Panc1 (cell line): ENCODE measurements around the gene LSM14B. TPM values are rescaled to one million over a fixed set of nuclear protein-coding genes. Genes with fewer than 3 reads are reported as not detected.

ENCODE experiments used
- ATAC-seq: fragments of 200-7000 bp; cut with Tn5 transposase; 2 replicates; pipeline ENCODE4 v1.9.1; 2020; ENCODE audit warnings: mild to moderate bottlenecking, moderate library complexity
- BruUV-seq: library from RNA; stranded (reverse); fragments of 400-500 nt; replicated peaks from 2 replicates; lab custom pipeline; 2021; lab: Mats Ljungman, UMichigan
- CTCF ChIA-PET: fragments of 300-600 bp; sonication (Branson Sonifier 250); formaldehyde crosslinking; loops from one replicate; lab custom pipeline; 2022; ENCODE audit warnings: antibody characterized with exemption; lab: Charles Lee
- POLR2A ChIA-PET: fragments of 300-600 bp; sonication (Branson Sonifier 250); formaldehyde crosslinking; loops from one replicate; lab custom pipeline; 2022; ENCODE audit warnings: antibody characterized with exemption; lab: Charles Lee
- DNase-seq: peaks from one replicate; pipeline ENCODE4 v3.0.0-alpha.2; 2010; ENCODE audit warnings: low read depth, low spot score
- H3K27ac ChIP-seq: 2 replicates; pipeline ENCODE4 v1.5.1; 2011; ENCODE audit warnings: mild to moderate bottlenecking, low read length, inconsistent platforms
- H3K27me3 ChIP-seq: fragments of 200-500 bp; sonication (Bioruptor generic); 2 replicates; pipeline ENCODE4 v1.6.0; 2014; ENCODE audit warnings: low read length, inconsistent platforms; ENCODE audit not compliant: control insufficient read depth, insufficient read depth
- H3K36me3 ChIP-seq: fragments of 200-500 bp; sonication (Bioruptor generic); 2 replicates; pipeline ENCODE4 v1.5.1; 2014; ENCODE audit warnings: inconsistent platforms, mild to moderate bottlenecking, low read length, moderate library complexity; ENCODE audit not compliant: control insufficient read depth, insufficient read depth
- H3K4me1 ChIP-seq: 2 replicates; pipeline ENCODE4 v1.5.1; 2011; ENCODE audit warnings: inconsistent platforms, mild to moderate bottlenecking, low read length, moderate library complexity; ENCODE audit not compliant: control insufficient read depth, insufficient read depth
- H3K4me3 ChIP-seq, 2 experiments: 2 replicates each; pipeline ENCODE4 v1.5.1; 2011 to 2012; ENCODE audit warnings: low read depth in 2 of 2, low read length in 2 of 2, mild to moderate bottlenecking in 2 of 2, inconsistent platforms in 1 of 2, moderate library complexity in 1 of 2
- H3K9me3 ChIP-seq: fragments of 200-500 bp; sonication (Bioruptor generic); 2 replicates; pipeline ENCODE4 v1.5.1; 2014; ENCODE audit warnings: low read depth, mild to moderate bottlenecking, inconsistent platforms, low read length, moderate library complexity; ENCODE audit not compliant: control insufficient read depth, insufficient read depth
- POLR2AphosphoS5 ChIP-seq: IDR thresholded peaks from 2 replicates; pipeline ENCODE4 v1.6.1; 2012; ENCODE audit warnings: mild to moderate bottlenecking, low read depth, low read length, moderate library complexity
- SIN3A ChIP-seq: IDR thresholded peaks from 2 replicates; pipeline ENCODE4 v1.6.1; 2012; ENCODE audit warnings: low read depth, mild to moderate bottlenecking, low read length, moderate library complexity, borderline replicate concordance; ENCODE audit not compliant: insufficient read depth
- TCF7L2 ChIP-seq: IDR thresholded peaks from 2 replicates; pipeline ENCODE4 v1.6.1; 2011; ENCODE audit warnings: mild to moderate bottlenecking, low read depth, low read length, inconsistent platforms
- in situ Hi-C: cut with HindIII; loops from 2 replicates; pipeline ENCODE4 v1.10.0; 2016; ENCODE audit warnings: low sequenced_read_pairs, low pct_unique_long_range_greater_than_20kb
- intact Hi-C: fragments of 100-400 bp; cut with micrococcal nuclease; formaldehyde crosslinking; loops from one replicate; pipeline ENCODE4 v1.10.0; 2022; ENCODE audit not compliant: unreplicated experiment
- total RNA-seq: library from RNA; stranded (reverse); gene quantifications from one replicate; pipeline ENCODE4 v1.2.1, GENCODE V29; 2021; ENCODE audit not compliant: unreplicated experiment
- TF ChIP-seq, protein P1 (sequence below): fragments of 450-650 bp; IDR thresholded peaks from 2 replicates; pipeline ENCODE4 v1.5.1; 2017; ENCODE audit warnings: mild to moderate bottlenecking
- TF ChIP-seq, protein P2 (sequence below), 2 experiments: IDR thresholded peaks; 2 replicates each; pipeline ENCODE4 v1.6.1; 2011 to 2012; ENCODE audit warnings: low read depth in 2 of 2, control low read depth in 1 of 2, low read length in 1 of 2, mild to moderate bottlenecking in 1 of 2, moderate library complexity in 1 of 2; ENCODE audit not compliant: insufficient read depth in 1 of 2

Gene LSM14B
- total RNA-seq, 1 experiment from 2014 or later: 52.2 TPM

DNA sequence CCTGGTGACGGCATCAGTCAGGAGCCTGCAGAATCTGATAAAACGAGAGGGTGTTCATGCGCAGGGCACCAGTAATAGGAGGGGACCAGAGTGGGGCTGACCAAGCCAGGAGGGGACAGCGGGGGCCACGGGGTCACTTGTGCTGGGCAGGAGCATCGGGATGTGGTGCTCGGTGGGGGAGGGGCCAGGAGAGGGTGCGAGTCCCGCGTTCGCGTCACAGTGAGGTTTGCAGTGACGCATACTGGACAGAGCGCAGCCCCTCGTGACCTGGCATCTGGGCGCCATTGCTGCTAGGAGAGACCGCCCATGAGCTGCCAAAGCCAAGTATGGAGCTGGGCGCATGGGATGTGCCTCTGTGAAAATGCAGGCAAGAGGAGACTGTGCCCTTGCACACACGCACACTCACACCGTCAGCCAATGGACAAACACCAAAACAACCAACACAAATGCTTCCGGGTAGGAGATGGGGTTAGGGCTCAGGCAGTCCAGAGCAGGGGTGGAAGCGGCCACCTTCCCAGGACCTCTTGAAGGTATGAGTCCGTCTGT, 46.7 kb downstream of the LSM14B start:
- no peak for DNase-seq
- no TSS peak for BruUV-seq
- CTCF ChIA-PET: no interaction called here
- Histone ChIP-seq H3K27me3 (no peaks in the 10 kb centered on the region), H3K27ac (no peak overlapping the region), H3K9me3 (no peaks in the 10 kb centered on the region), H3K4me3 (no peak overlapping the region), H3K4me1 (no peaks in the 10 kb centered on the region), H3K36me3 (no peaks in the 10 kb centered on the region)
- intact Hi-C loops: no loop called here
- no peak for ATAC-seq
- in situ Hi-C loops: no loop called here
- no peak for TF ChIP-seq TCF7L2
- no peak for TF ChIP-seq POLR2AphosphoS5
- TF ChIP-seq, protein P1, sequence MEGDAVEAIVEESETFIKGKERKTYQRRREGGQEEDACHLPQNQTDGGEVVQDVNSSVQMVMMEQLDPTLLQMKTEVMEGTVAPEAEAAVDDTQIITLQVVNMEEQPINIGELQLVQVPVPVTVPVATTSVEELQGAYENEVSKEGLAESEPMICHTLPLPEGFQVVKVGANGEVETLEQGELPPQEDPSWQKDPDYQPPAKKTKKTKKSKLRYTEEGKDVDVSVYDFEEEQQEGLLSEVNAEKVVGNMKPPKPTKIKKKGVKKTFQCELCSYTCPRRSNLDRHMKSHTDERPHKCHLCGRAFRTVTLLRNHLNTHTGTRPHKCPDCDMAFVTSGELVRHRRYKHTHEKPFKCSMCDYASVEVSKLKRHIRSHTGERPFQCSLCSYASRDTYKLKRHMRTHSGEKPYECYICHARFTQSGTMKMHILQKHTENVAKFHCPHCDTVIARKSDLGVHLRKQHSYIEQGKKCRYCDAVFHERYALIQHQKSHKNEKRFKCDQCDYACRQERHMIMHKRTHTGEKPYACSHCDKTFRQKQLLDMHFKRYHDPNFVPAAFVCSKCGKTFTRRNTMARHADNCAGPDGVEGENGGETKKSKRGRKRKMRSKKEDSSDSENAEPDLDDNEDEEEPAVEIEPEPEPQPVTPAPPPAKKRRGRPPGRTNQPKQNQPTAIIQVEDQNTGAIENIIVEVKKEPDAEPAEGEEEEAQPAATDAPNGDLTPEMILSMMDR: no peak
- no peak for TF ChIP-seq SIN3A
- TF ChIP-seq, protein P2, sequence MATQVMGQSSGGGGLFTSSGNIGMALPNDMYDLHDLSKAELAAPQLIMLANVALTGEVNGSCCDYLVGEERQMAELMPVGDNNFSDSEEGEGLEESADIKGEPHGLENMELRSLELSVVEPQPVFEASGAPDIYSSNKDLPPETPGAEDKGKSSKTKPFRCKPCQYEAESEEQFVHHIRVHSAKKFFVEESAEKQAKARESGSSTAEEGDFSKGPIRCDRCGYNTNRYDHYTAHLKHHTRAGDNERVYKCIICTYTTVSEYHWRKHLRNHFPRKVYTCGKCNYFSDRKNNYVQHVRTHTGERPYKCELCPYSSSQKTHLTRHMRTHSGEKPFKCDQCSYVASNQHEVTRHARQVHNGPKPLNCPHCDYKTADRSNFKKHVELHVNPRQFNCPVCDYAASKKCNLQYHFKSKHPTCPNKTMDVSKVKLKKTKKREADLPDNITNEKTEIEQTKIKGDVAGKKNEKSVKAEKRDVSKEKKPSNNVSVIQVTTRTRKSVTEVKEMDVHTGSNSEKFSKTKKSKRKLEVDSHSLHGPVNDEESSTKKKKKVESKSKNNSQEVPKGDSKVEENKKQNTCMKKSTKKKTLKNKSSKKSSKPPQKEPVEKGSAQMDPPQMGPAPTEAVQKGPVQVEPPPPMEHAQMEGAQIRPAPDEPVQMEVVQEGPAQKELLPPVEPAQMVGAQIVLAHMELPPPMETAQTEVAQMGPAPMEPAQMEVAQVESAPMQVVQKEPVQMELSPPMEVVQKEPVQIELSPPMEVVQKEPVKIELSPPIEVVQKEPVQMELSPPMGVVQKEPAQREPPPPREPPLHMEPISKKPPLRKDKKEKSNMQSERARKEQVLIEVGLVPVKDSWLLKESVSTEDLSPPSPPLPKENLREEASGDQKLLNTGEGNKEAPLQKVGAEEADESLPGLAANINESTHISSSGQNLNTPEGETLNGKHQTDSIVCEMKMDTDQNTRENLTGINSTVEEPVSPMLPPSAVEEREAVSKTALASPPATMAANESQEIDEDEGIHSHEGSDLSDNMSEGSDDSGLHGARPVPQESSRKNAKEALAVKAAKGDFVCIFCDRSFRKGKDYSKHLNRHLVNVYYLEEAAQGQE (IDR thresholded peaks at IDR 0.05; ENCODE audit: insufficient read depth in 1 of 2, low read depth in 2 of 2, low read length in 1 of 2): no peak
- POLR2A ChIA-PET: no interaction called here

DNA sequence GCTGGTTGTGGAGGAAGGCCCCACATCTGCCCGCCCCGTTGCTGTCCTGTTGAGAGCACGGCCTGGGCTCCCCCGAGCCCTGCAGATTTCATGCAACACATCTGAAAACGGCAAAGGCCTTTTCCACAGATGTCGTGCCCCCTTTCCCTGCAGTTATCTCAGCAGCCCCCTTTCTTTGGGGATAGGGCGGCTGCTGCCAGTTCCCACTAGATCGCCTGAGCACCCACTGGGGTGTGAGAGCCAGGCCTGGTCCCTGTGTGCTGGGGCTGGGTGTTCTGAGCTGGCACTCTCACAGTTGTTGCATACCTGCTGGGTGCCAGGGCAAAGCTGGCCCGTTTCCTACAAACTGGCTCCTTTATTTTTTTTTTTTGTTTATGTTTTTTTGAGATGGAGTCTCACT, 48.3 kb downstream of the LSM14B start:
- TF ChIP-seq SIN3A: no peak
- CTCF ChIA-PET: no interaction called here
- no peak overlapping the region for H3K4me3 ChIP-seq
- POLR2A ChIA-PET: no interaction called here
- in situ Hi-C loops (no loop called here), intact Hi-C loops (no loop called here)
- ATAC-seq (no peak), DNase-seq (no peak)
- H3K9me3 ChIP-seq: no peaks in the 10 kb centered on the region
- no peak overlapping the region for H3K27ac ChIP-seq
- H3K27me3 ChIP-seq: no peaks in the 10 kb centered on the region
- no TSS peak for BruUV-seq
- no peaks in the 10 kb centered on the region for H3K4me1 ChIP-seq
- H3K36me3 ChIP-seq: no peaks in the 10 kb centered on the region

DNA sequence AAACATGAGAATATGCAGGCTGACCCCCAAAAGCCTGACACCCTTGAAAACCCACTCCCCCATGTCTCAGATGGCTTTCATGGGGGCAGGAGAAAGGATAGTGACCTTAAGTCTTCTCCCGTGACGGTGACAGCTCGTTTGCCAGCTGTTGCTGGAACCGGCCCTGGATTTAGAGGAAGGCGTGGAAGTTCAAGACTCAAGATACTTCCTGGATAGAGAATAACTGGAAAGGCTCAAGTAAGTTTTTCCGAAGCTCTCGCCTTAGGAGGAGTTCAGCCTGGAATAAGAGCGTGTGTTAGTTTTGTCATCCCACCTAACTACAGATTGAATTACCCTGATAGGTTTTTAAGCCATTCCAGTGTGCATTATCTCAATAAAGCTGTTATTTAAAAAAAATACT, 49.0 kb downstream of the LSM14B start:
- POLR2A ChIA-PET: no interaction called here
- H3K9me3 ChIP-seq: no peaks in the 10 kb centered on the region
- no TSS peak for BruUV-seq
- no peak for TF ChIP-seq TCF7L2
- TF ChIP-seq SIN3A: no peak
- TF ChIP-seq POLR2AphosphoS5: no peak
- TF ChIP-seq, protein P2 (IDR thresholded peaks at IDR 0.05; ENCODE audit: insufficient read depth in 1 of 2, low read depth in 2 of 2, low read length in 1 of 2): no peak
- TF ChIP-seq, protein P1: no peak
- no peaks in the 10 kb centered on the region for H3K36me3 ChIP-seq
- no peaks in the 10 kb centered on the region for H3K4me1 ChIP-seq
- H3K4me3 ChIP-seq: no peak overlapping the region
- CTCF ChIA-PET: no interaction called here
- H3K27ac ChIP-seq: no peak overlapping the region
- H3K27me3 ChIP-seq: no peaks in the 10 kb centered on the region
- in situ Hi-C loops (no loop called here), intact Hi-C loops (no loop called here)
- ATAC-seq (no peak), DNase-seq (no peak)
